ENCODE measurements around the gene MT1M.

DNA sequence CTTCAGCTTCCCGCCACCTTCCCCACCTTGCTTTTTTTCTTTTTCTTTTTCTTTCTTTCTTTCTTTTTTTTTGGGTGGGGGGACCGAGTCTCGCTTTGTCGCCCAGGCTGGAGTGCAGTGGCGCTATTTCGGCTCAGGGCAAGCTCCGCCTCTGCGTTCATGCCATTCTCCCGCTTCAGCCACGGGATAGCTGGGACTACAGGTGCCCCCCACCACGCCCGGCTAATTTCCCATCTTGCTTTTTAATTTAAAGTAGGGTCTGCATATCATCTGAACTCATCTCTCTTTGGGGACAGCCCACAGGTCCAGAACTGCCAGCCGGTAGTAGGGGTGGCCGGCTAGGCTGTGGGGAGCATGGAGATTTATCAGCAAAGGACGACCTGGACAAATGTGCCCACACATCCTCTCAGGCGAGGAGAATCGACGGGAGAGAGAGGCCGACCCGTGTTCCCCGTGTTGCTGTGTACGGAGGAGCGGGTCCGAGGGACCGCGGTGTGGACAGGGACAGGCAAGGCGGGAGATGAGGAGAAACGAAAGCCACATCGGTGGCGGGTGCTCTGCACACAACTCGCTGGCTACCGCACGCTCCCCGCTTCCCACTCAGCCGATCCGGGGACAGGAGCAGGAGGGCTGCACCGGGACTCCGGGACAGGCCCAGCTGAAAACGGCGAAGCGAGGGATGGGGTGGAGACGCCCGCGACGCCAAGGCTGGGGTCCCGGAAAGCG lies 2.4 kb downstream of the MT1M start:
- TF ChIP-seq, protein P1, sequence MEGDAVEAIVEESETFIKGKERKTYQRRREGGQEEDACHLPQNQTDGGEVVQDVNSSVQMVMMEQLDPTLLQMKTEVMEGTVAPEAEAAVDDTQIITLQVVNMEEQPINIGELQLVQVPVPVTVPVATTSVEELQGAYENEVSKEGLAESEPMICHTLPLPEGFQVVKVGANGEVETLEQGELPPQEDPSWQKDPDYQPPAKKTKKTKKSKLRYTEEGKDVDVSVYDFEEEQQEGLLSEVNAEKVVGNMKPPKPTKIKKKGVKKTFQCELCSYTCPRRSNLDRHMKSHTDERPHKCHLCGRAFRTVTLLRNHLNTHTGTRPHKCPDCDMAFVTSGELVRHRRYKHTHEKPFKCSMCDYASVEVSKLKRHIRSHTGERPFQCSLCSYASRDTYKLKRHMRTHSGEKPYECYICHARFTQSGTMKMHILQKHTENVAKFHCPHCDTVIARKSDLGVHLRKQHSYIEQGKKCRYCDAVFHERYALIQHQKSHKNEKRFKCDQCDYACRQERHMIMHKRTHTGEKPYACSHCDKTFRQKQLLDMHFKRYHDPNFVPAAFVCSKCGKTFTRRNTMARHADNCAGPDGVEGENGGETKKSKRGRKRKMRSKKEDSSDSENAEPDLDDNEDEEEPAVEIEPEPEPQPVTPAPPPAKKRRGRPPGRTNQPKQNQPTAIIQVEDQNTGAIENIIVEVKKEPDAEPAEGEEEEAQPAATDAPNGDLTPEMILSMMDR (IDR thresholded peaks at IDR 0.05; ENCODE audit: insufficient read depth, low read length): no peak
- TF ChIP-seq POLR2AphosphoS5 (IDR thresholded peaks at IDR 0.05; ENCODE audit: low read depth) (no peak), GABPA (IDR thresholded peaks at IDR 0.05; ENCODE audit: low read depth) (no peak), SPI1 (IDR thresholded peaks at IDR 0.05; ENCODE audit: borderline replicate concordance, low read depth) (no peak)
- TF ChIP-seq, protein P2, sequence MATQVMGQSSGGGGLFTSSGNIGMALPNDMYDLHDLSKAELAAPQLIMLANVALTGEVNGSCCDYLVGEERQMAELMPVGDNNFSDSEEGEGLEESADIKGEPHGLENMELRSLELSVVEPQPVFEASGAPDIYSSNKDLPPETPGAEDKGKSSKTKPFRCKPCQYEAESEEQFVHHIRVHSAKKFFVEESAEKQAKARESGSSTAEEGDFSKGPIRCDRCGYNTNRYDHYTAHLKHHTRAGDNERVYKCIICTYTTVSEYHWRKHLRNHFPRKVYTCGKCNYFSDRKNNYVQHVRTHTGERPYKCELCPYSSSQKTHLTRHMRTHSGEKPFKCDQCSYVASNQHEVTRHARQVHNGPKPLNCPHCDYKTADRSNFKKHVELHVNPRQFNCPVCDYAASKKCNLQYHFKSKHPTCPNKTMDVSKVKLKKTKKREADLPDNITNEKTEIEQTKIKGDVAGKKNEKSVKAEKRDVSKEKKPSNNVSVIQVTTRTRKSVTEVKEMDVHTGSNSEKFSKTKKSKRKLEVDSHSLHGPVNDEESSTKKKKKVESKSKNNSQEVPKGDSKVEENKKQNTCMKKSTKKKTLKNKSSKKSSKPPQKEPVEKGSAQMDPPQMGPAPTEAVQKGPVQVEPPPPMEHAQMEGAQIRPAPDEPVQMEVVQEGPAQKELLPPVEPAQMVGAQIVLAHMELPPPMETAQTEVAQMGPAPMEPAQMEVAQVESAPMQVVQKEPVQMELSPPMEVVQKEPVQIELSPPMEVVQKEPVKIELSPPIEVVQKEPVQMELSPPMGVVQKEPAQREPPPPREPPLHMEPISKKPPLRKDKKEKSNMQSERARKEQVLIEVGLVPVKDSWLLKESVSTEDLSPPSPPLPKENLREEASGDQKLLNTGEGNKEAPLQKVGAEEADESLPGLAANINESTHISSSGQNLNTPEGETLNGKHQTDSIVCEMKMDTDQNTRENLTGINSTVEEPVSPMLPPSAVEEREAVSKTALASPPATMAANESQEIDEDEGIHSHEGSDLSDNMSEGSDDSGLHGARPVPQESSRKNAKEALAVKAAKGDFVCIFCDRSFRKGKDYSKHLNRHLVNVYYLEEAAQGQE (IDR thresholded peaks at IDR 0.05; ENCODE audit: insufficient replicate concordance, low read depth): no peak

Measured in HL-60 (cell line).